Measurements from ENCODE around the gene NOS1AP. TPM values are rescaled to one million over a fixed set of nuclear protein-coding genes. Genes with fewer than 3 reads are reported as not detected.

Gene NOS1AP
- total and polyA plus RNA-seq, 9 donors = 0.50 to 4.4 (median 1.5) TPM

GRCh38 chr1:162165528-162165927 is 96.0 kb downstream of the NOS1AP start:
- Histone ChIP-seq H3K4me1 (ENCODE audit: insufficient read depth) (no peaks in the 10 kb centered on the region), H3K36me3 (no peaks in the 10 kb centered on the region), H3K27me3 (no peaks in the 10 kb centered on the region), H3K9me3 (no peaks in the 10 kb centered on the region), H3K4me3 (no peak overlapping the region), H3K27ac (no peak overlapping the region)
- no peak for DNase-seq
- TF ChIP-seq CTCF (IDR thresholded peaks at IDR 0.05) (no peak), POLR2A (IDR thresholded peaks at IDR 0.05) (no peak), EP300 (IDR thresholded peaks at IDR 0.05) (no peak)
- WGBS, 3 donors = 81 to 87% (median 87%) methylated on average over 3 of the region's 3 CpGs
- intact Hi-C loops (cut with DNase I) = no loop called here

GRCh38 chr1:162166917-162167615 is 97.6 kb downstream of the NOS1AP start:
- intact Hi-C loops (cut with DNase I) = no loop called here
- TF ChIP-seq POLR2A (IDR thresholded peaks at IDR 0.05) (no peak), CTCF (IDR thresholded peaks at IDR 0.05) (no peak), EP300 (IDR thresholded peaks at IDR 0.05) (no peak)
- Histone ChIP-seq H3K4me1 (ENCODE audit: insufficient read depth) (no peaks in the 10 kb centered on the region), H3K36me3 (no peaks in the 10 kb centered on the region), H3K9me3 (no peaks in the 10 kb centered on the region), H3K4me3 (no peak overlapping the region), H3K27ac (no peak overlapping the region), H3K27me3 (no peaks in the 10 kb centered on the region)
- WGBS, 3 donors = 83 to 90% (median 89%) methylated on average over 9 of the region's 9 CpGs
- no peak for DNase-seq

- WGBS, 3 donors = 63 to 68% (median 66%) methylated on average over 5 of the region's 5 CpGs
- intact Hi-C loops (cut with DNase I) = no loop called here
- H3K27ac ChIP-seq = no peak overlapping the region
- H3K27me3 ChIP-seq = no peaks in the 10 kb centered on the region
- H3K36me3 ChIP-seq = no peaks in the 10 kb centered on the region
- no peak for TF ChIP-seq POLR2A (IDR thresholded peaks at IDR 0.05)
- no peak for TF ChIP-seq CTCF (IDR thresholded peaks at IDR 0.05)
- no peak for TF ChIP-seq EP300 (IDR thresholded peaks at IDR 0.05)
- no peaks in the 10 kb centered on the region for H3K4me1 ChIP-seq (ENCODE audit: insufficient read depth)
- H3K9me3 ChIP-seq = no peaks in the 10 kb centered on the region
- DNase-seq = no peak
- H3K4me3 ChIP-seq = no peak overlapping the region
Measured at GRCh38 chr1:162168261-162168660, 98.8 kb downstream of the NOS1AP start.

GRCh38 chr1:162169031-162169790 is 99.7 kb downstream of the NOS1AP start:
- no peak for DNase-seq
- 86 to 91% (median 87%) methylated on average over 7 of the region's 7 CpGs for WGBS, 3 donors

More at GRCh38 chr1:162169031-162169790, 99.7 kb downstream of the NOS1AP start:
- H3K9me3 ChIP-seq = no peaks in the 10 kb centered on the region
- TF ChIP-seq CTCF (IDR thresholded peaks at IDR 0.05) = no peak
- TF ChIP-seq EP300 (IDR thresholded peaks at IDR 0.05) = no peak
- no peaks in the 10 kb centered on the region for H3K27me3 ChIP-seq
- H3K4me3 ChIP-seq = no peak overlapping the region
- H3K36me3 ChIP-seq = no peaks in the 10 kb centered on the region
- H3K4me1 ChIP-seq (ENCODE audit: insufficient read depth) = no peaks in the 10 kb centered on the region
- no peak overlapping the region for H3K27ac ChIP-seq
- intact Hi-C loops (cut with DNase I) = no loop called here

Data from ovary (tissue), 9 donors.